CD4-positive, alpha-beta T cell treated with Interleukin-10 for 1 hour (primary cell): ENCODE data around the gene TEN1.
"Not testable (repeated sequence)": the region's sequence is repeated elsewhere in the genome, so short reads cannot be mapped to it uniquely, and the experiment has no call there.

Experiments
- DNase-seq: peaks from one replicate; pipeline ENCODE4 v3.0.0-alpha.2; 2020

TEN1 gene, protein sequence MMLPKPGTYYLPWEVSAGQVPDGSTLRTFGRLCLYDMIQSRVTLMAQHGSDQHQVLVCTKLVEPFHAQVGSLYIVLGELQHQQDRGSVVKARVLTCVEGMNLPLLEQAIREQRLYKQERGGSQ

DNA sequence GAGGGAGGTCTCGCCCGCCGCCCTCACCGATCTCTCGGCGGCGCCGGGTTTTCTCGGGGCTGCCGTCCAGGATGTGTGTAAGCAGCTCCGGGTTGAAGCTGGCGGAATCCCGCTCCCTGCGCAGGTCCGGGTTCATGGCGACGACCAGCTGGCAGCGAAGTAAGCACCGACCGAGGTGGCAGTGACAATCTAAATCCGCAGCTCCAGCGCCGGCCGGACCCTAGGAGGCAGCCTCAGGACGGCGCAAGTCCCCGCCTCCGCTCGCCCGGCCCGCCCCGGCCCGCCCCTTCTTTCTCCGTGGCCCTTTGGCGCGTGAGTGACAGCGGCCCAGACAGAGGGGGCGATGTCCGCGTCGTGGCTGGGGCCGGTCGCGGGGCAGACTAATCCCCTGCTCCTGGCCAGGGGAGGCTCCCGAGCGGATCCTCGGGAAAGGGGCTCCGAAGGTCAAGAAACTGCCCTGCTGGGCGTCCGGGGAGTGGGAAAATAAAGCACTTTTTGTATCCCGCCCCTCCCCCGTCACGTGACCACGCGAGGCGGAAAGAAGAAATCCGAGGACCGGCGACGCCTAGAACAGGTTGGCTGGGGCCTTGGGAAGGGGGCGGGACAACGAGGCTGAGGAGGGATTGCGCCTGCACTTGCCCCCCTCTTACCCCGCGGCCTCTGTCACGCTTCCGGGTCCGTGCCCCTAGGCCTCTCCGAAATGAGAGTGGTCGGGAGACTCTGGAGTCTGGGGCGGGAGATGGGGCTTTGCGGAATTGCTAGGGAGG is at the start of gene TEN1, which contains the start of gene ACOX1:
Gene TEN1 (plus strand): TSS at position 303 of the 767 bp plus-strand sequence. CDS start 6,953 bp downstream, outside the sequence.
Gene ACOX1 (minus strand): TSS at position 229 of the 767 bp plus-strand sequence. CDS start 93 bp downstream, at position 136.
- peak; percentile 95 for DNase-seq

DNA sequence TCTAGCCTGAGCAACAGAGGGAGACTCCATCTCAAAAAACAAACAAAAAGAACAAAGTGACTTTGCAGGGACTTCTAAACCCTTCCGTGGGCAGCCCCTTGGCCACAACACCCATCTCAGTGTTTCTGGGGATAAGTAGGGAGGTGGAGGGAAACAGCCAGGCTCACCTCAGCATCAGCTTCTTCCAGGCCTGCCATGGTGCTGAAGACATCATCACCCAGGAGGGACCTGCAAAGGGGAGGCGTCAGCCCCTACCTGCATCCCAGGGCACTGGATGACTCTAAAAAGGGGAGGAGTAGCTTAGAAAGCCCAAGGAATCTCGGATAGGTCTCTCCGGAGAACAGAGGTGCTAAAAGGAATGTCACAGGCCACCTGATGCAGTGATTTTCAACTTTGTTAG is 48.0 kb upstream of the TEN1 start:
- no peak for DNase-seq

DNA sequence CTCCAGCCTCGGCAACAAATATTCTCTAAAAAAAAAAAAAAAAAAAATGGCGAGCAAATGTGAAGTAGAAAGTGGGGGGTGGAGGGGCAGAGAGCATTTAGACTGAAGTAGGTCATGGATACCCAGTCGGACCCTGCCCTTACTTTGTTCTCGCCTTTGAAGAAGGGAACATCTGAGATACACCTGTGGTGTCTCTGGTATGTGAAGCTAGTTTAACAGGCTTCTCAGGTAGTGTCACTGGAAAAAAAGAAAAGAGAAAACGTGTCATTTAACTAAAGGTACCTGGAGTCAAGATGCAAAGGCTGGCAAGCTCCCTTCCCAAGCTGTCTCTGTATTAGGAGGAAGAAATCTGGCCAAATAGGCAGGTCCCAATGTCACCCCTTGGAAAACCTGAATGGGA is 46.2 kb upstream of the TEN1 start:
- no peak for DNase-seq

DNA sequence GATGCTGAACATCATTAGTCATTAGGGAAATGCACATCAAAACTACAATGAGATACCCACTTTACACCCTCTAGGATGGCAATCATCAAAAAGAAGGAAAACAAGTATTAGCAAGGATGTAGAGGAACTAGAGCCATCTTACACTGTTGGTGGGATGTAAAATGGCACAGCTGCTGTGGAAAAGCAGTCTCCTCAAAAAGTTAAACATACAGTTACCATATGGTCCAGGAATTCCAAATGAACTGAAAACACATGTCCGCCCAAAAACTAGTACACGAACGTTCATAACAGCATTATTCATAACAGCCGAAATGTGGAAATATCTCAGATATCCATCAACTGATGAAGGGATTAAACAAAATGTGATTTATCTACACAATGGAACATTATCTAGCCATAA is 45.2 kb upstream of the TEN1 start:
- DNase-seq, result no peak

DNA sequence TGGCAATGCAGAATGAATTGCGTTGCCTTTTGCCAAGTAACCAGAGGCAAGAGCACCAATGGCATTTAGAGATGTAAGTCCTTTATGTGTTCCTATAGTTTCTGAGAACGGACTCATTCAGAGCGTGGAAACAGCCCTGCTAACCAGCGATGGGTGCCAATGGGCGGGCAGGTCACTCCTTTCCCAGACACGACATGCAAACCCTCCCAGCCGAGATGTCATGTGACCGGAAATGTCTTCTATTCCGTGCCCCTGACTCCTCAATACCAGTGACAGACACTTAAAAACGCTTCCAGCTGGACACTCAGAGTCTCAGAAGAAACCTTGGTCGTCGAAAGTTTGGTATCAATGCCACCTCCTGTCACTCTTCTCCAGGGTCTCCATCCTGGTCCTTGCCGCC is 41.4 kb upstream of the TEN1 start:
- DNase-seq, result no peak

DNA sequence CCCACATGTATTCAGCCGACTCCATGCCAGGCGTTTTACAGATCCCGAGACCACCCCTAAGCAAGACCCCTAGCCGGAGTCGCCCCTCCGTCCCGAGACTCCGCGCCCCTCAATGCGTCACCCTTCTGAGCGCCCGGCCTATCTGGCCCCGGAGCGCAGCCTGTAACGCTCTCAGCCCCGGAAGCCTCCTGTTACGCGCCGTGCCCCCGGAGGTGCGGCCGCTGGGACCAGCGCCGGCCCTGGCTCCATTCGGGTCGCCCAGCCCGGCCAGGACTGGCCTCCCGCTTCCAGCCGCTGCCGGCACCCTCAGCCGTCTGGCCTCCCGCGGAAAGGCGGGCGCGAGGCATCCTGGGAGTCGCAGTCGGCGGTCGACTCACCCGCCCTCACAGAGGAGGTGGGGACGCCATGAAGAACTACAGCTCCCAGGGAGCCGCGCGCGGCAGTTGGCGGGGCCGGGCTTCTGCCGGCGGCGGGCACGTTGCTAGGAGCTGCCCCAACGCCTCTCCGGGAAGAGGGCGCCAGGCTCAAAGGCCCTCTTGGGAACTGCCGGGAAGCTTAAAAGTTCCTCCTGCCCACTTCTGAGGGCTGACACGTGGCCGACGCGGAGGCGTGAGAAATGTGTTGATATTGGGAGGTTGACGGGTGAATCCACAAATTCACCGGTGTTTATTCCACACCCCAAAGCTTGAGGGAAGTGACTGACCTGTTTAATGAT is 38.2 kb upstream of the TEN1 start, which contains the start of gene FBF1:
Gene FBF1 (minus strand): TSS at position 316 of the 715 bp plus-strand sequence. CDS start 2,893 bp downstream, outside the sequence.
- peak; percentile 88 for DNase-seq

DNA sequence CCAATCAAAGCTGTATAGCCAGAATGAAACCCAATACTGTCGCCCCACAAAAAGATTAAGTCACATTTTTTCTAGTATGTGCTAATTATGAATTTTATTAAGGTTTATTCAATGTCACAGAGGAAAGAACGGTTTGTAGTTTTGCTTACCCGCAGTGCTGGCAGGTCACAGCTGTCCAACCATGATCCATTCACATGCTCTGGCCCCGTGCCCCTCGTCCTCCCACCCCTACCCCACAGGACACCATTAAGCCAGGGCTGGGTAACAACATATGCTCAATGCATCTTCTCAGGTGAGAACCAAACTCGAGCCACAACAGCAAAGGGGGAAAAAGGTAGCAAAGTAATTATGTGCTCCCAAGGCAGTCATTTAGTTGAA is 37.6 kb upstream of the TEN1 start:
- no peak for DNase-seq

DNA sequence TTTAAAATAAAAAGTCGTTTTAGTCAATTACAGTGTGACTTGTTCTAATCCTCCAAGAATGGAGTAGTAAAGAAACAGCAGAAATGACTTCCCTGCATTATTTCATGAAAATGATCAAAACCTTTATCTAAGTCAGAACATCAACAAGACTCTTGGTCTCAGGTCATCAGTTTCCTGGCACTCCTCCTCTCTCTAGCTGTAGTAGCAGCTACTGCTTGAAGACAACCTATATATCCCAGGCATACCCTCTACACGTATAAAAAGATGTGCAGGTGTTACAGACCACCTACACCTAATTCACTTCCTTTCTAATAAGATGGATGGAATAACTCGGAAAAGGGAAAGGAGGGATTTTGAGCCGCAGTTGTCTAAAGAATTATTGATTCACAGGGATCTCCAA is 36.6 kb upstream of the TEN1 start:
- no peak for DNase-seq

DNA sequence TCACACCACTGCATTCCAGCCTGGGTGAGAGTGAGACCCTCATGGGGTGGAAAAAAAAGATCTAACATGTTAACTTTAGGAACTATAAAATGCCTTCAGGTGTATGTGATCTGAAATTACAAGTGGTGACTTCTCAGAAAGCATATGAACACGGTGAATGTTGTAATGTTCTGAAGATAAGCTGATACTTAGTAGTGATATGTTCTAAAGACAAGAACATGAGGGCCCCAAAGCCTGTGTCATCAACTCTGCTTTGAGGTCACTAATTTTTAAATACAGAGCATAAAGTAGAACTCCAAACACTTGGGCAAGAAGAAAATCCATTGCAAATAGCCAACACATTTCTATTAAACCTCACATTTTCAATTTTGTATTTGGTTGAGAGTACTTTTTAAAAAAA is 35.5 kb upstream of the TEN1 start:
- DNase-seq, result no peak

DNA sequence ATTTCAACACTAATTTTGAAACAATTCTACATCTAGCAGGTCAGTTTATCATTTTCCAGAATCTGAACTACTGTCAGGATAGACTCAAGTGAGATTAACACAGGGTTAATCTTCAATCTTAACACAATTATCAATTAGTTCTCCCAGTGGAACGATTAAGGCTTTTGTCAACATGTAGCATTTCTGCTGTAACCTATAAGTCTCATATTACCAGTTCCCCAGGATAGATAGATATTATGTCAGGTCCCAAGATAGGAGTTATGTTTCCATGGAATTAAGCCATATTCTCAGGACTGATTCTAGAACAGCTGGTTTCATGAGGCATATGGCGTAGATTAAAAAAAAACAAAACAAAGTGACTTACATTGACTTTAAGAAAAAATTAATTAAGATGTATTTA is 33.8 kb upstream of the TEN1 start:
- DNase-seq, result no peak

DNA sequence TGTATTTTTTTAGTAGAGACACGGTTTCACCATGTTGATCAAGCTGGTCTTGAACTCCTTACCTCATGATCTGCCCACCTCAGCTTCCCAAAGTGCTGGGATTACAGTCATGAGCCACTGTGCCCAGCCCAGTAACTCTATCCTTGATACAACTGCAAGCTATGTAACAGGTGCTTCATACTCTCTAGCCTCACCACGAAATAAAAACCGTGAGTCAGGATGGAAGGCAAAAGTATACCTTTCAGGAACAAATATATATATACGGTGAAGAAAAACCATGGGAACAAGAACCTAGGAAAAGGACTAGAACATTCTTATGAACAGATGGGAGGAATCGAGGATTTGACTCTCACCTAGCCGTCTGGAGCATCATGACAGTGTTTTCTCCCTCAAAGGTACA is 28.6 kb upstream of the TEN1 start:
- DNase-seq, result no peak

DNA sequence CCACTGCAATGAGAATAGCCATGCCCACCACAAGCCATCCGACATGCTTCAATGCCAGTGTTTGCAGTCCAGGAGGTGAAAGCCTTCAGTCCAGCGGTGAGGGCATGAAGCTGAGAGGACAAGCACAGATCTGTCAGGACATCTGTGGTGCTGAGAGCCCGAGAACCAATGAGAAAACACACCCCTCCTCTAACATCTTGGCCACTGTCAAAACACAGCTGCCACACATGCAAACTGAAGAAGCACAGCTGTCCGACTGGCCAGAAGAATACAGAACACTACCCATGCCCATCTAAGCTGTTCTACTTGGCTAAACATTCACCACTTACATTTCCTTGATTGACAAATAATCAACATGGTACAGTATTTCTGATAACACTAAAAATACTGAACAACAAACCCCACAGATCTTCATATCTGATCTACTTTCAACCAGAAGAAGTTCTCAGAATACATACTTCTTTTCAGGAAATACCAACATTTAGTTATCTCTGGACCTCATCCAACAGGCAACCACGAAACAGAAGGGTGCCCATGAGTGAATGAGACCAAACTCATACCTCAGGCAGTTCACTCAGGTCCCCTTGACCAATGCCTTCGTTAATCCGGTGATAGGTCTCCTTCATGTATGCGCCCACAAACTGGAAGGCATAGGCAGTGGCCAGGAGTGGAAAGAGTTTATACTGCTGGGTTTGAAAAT is 28.0 kb upstream of the TEN1 start:
- no peak for DNase-seq

DNA sequence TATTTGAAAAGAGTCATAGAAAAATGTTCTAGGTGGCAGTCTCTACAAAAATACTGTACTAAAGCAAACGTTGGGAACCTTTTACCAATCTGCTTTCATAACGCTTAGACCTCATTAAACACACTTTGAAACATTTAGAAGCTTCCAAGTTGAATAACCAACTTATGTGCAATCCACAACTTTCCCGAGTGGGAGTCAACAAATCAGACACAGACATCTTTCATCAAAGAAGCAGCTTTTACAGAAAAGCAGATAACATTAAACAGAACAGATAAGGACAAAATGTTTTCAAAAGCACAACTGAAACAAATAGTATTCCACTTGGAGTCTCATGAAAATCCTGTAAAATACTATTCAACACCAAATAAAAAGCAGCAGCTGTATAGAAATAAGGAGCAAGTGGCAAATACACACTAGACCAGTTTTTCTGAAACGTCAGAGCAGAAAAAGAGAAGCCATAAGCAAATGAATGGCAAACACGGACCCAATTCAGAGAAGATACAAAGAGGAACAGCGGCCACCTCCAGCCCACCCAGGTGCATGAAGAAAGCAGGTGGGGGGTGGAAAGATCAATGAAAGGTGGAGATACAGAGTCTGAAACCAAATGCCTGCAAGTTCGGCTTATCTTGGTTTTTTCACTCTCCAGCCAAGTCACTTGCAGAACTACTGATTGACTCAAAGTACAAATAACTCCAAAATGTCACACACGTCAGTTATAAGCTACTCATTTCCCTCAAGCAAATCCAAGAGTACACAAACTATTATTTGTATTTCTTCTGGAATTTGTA is 19.8 kb upstream of the TEN1 start:
- DNase-seq, result no peak

DNA sequence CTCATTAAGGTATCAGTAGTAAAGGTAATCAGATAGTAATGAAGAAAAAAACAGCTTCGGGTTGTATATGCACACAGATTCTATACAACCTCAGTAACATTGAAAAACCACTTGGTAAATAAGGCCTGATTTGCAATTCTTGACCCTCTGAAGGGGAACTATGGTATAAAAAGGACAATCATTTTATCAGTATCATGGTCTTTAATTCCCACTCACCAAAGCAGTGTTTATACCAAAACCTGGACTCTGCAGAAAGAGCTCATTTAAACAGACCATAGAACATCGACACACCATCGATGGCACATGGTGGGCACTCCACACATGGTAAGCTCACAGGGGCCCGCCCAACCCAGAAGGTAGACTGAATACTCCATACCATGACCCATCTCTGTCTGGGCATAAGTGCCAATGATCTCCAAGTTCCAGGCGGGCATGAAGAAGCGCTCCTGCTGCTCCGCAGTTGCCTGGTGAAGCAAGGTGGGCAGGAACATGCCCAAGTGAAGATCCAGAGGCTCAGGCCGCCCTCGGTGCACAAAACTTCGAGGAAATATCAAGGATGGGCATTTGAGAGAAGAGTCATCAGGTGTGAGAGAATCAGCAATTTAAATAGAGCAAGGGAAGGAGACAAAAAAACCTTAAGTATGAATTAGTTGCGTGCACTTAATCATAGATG is 19.1 kb upstream of the TEN1 start:
- no peak for DNase-seq

DNA sequence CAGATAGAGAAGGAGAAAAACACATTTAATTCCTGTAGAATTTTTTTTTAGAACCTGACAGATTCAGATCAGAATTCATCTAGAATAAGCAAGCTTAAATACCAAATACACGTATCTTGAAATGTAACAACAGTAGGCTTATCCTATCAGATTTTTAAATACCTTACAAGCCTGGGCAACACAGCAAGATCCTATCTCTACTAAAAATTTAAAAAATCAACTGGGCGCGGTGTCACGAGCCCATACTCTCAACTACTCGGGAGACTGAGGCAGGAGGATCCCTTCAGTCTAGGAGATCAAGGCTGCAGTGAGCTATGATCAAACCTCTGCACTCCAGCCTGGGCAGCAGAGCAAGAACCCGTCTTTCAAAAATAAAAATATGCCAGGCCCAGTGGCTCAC is 13.6 kb upstream of the TEN1 start:
- DNase-seq, result no peak

DNA sequence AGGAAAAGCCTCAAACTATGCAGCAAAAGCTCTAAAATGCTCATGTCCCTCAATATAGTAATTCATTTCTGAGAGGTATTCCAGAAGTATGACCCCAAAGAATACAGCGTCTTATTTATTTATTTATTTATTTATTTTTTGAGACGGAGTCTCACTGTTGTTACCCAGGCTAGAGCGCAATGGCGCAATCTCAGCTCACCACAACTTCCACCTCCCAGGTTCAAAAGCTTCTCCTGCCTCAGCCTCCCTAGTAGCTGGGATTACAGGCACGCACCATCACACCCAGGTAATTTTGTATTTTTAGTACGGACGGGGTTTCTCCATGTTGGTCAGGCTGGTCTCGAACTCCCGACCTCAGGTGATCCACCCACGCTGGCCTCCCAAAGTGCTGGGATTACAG is 10.0 kb upstream of the TEN1 start:
- not testable (repeated sequence) for DNase-seq

DNA sequence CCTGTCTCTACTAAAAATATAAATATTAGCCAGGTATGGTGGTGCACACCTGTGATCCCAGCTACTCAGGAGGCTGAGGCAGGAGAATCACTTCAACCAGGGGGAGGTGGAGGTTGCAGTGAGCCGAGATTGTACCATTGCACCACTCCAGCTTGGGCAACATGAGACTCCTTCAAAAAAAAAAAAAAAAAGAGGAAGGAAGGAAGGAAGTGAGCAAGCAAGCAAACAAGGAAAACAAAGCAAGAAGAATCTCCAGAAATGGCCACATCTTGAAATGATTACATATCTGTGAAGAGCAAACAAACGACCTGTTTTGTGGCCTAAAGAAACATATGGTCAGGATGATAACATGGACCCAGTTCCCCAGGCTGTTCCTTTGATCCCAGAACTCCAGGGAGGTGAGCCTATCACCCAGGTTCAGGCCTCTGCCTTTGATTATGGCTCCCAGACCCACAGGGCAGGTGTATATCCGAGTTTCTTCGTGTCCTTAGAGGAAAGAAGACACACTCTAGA is 9.0 kb upstream of the TEN1 start:
- no peak for DNase-seq

DNA sequence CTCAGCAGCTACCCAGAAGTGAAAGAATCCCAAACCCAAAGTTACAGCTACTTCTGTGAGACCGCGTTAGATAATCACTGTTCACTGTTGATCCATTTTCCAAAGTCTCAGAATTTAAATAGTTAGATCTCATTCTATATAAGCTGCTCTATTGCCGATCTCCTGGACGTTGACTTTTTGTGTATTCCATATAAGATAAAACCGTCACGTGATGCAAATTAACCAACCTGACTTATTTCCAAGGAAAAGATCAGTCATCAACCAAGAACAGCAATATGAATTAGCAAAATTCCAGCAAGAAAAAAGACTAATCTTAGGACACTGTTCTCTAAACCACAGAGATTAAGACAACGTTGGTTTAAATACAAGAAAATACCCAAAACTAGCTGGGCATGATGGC is 8.4 kb upstream of the TEN1 start:
- no peak for DNase-seq

DNA sequence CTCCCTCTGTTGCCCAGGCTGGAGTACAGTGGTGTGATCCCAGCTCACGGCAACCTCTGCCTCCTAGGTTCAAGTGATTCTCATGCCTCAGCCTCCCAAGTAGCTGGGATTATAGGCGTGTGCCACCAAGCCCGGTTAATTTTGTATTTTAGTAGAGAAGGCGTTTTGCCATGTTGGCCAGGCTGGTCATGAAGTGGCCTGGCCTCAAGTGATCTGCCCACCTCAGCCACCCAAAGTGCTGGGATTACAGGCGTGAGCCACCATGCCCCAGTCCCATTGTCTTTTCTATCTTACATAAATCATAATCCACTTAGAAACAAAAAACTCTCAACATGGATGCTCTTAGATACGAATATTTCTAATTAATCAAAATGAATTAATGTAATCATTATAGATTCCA is 3.9 kb upstream of the TEN1 start:
- not testable (repeated sequence) for DNase-seq

DNA sequence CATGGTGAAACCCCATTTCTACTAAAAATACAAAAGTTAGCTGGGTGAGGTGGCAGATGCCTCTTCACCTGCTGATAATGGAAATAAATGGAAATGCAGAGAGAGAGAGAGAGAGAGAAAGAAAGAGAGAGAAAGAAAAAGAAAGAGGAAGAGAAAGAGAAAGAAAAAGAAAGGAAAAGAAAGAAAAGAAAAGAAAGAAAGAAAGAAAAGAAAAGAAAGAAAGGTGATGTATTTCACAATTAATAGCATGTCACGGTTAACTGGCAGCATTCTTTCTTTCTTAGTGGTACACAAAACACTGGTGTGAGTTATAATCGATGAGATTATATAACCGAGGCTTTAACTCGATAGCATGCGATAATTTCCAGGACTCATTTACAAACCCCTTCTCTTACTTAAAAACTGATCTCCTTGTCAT is 3.3 kb upstream of the TEN1 start:
- DNase-seq, result no peak

DNA sequence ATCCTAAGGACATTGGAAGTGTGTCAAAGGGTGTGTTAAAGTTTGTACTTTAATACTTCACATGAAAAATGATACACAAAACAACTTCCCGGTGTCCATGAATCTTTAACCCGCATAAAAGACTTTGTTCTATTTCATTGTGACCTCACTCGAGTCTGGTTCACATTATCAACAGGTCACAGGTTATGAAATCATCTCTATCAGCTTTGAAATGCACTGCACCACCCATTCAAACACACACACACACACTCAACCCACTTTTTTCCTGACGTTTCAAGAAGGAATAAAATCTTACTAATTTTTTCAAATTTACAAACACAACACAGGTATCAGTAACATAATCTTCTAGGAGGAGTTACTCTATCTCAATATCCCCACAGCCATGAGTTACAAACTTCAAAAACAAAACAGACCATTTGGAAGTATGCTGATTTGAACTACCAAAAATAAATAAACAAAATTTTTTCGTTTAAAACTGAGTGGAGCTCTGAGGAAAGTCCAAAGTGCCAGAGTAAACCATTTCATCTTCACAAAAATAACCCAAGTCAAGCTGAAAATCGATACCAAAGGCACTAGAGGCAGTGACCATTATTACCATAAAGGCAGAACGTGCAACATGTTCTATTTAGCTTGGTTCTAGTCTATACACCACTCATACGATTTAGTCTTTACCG is 2.7 kb upstream of the TEN1 start:
- DNase-seq, result no peak
